Hepatocyte (in vitro differentiated cells): Measurements from ENCODE around the gene ENAH. TPM values are rescaled to one million over a fixed set of nuclear protein-coding genes. Genes with fewer than 3 reads are reported as not detected.
"Not testable (repeated sequence)": the region's sequence is repeated elsewhere in the genome, so short reads cannot be mapped to it uniquely, and the experiment has no call there.

Experiments
- DNase-seq: peaks from one replicate; pipeline ENCODE4 v3.0.0-alpha.2; 2016; ENCODE audit warnings: low spot score
- H2AFZ ChIP-seq: fragments of 200-600 bp; sonication (generic); 2 replicates; pipeline ENCODE4 v1.6.0; 2016; ENCODE audit warnings: antibody characterized with exemption, mild to moderate bottlenecking
- H3K27ac ChIP-seq: fragments of 200-600 bp; sonication (generic); 2 replicates; pipeline ENCODE4 v1.5.1; 2016; ENCODE audit warnings: mild to moderate bottlenecking
- H3K27me3 ChIP-seq: fragments of 200-600 bp; sonication (generic); 2 replicates; pipeline ENCODE4 v1.6.1; 2016
- H3K36me3 ChIP-seq: fragments of 200-600 bp; sonication (generic); replicated peaks from 2 replicates; pipeline ENCODE4 v1.5.1; 2016; ENCODE audit warnings: low read depth; ENCODE audit not compliant: insufficient read depth
- H3K4me1 ChIP-seq: fragments of 200-600 bp; sonication (generic); 2 replicates; pipeline ENCODE4 v1.5.1; 2016; ENCODE audit warnings: mild to moderate bottlenecking, moderate library complexity; ENCODE audit not compliant: insufficient read depth
- H3K4me2 ChIP-seq: fragments of 200-600 bp; sonication (generic); 2 replicates; pipeline ENCODE4 v1.6.0; 2016
- H3K4me3 ChIP-seq: fragments of 200-600 bp; sonication (generic); 2 replicates; pipeline ENCODE4 v1.5.1; 2016; ENCODE audit warnings: mild to moderate bottlenecking
- H3K79me2 ChIP-seq: fragments of 200-600 bp; sonication (generic); 2 replicates; pipeline ENCODE4 v1.6.0; 2017; ENCODE audit warnings: mild to moderate bottlenecking
- H3K9me2 ChIP-seq: fragments of 200-600 bp; sonication (generic); replicated peaks from 2 replicates; pipeline ENCODE4 v1.6.0; 2017; ENCODE audit warnings: mild to moderate bottlenecking; ENCODE audit not compliant: insufficient read depth
- H3K9me3 ChIP-seq: fragments of 200-600 bp; sonication (generic); 2 replicates; pipeline ENCODE4 v1.5.1; 2016; ENCODE audit warnings: low read depth, mild to moderate bottlenecking
- H4K20me1 ChIP-seq: fragments of 200-600 bp; sonication (generic); 2 replicates; pipeline ENCODE4 v1.6.0; 2016; ENCODE audit warnings: mild to moderate bottlenecking; ENCODE audit not compliant: insufficient read depth, poor library complexity, severe bottlenecking
- EZH2 ChIP-seq: fragments of 200-600 bp; sonication (generic); IDR thresholded peaks from 2 replicates; pipeline ENCODE4 v1.6.1; 2016; ENCODE audit warnings: antibody characterized with exemption, mild to moderate bottlenecking, borderline replicate concordance
- EZH2phosphoT487 ChIP-seq: fragments of 200-600 bp; sonication (generic); IDR thresholded peaks from one replicate; pipeline ENCODE4 v1.6.1; 2018; ENCODE audit warnings: antibody characterized with exemption, mild to moderate bottlenecking, low read depth, moderate library complexity; ENCODE audit not compliant: unreplicated experiment, severe bottlenecking
- WGBS: methylation state at CpG from one replicate; pipeline ENCODE4 v1.1.6; 2016; ENCODE audit warnings: low lambda C conversion rate; ENCODE audit errors: missing lambda C conversion rate; 5-methylcytosine and 5-hydroxymethylcytosine counted together
- polyA plus RNA-seq: library from polyadenylated mRNA; unstranded; fragments of >200 nt; fragmentation: Nextera tagmentation; extraction: Ambion mirVana; gene quantifications from 2 replicates; pipeline ENCODE4 v1.2.1, GENCODE V29; 2016
- total RNA-seq: library from RNA; depleted of rRNA; stranded (reverse); fragments of >200 nt; gene quantifications from 2 replicates; pipeline ENCODE4 v1.2.3, GENCODE V29; 2014
- TF ChIP-seq, protein P1 (sequence below): fragments of 200-600 bp; sonication (generic); IDR thresholded peaks from 2 replicates; pipeline ENCODE4 v1.5.1; 2016; ENCODE audit warnings: antibody characterized with exemption, mild to moderate bottlenecking; ENCODE audit not compliant: poor library complexity

The ENAH gene
- total and polyA plus RNA-seq, 2 experiments from 2014 or later = 51.3 to 115 TPM

DNA sequence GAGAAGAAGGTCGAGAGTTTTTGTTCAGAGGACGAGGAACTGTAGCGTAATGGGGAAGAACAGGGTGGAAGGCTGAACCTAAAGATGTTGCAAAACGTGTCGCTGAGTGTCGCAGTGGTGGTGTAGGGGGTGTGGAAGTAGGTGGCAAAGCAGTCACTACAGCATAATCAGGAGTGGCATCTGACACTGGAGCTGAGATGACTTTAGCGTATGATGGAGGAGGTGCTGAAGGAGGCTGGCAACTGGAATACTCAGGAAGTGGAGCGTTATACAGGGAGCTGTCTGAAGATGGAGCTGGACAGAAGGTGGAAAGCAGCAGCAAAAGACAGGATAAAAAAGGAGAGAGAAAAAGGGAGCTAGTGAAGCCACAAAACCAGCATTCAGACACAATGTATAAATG, 135.2 kb downstream of the ENAH start:
- Histone ChIP-seq H3K27ac (no peak overlapping the region), H3K79me2 (no peaks in the 10 kb centered on the region), H3K9me3 (no peaks in the 10 kb centered on the region), H3K9me2 (no peaks in the 10 kb centered on the region), H4K20me1 (peaks cover 4% of the 10 kb centered on the region), H2AFZ (no peak overlapping the region), H3K4me2 (no peak overlapping the region), H3K4me1 (peaks cover 6% of the 10 kb centered on the region), H3K36me3 (no peaks in the 10 kb centered on the region), H3K27me3 (no peaks in the 10 kb centered on the region), H3K4me3 (no peak overlapping the region)
- WGBS = 94% methylated on average over 8 of the region's 8 CpGs
- TF ChIP-seq EZH2phosphoT487 = no peak
- TF ChIP-seq EZH2 = no peak
- TF ChIP-seq, protein P1, sequence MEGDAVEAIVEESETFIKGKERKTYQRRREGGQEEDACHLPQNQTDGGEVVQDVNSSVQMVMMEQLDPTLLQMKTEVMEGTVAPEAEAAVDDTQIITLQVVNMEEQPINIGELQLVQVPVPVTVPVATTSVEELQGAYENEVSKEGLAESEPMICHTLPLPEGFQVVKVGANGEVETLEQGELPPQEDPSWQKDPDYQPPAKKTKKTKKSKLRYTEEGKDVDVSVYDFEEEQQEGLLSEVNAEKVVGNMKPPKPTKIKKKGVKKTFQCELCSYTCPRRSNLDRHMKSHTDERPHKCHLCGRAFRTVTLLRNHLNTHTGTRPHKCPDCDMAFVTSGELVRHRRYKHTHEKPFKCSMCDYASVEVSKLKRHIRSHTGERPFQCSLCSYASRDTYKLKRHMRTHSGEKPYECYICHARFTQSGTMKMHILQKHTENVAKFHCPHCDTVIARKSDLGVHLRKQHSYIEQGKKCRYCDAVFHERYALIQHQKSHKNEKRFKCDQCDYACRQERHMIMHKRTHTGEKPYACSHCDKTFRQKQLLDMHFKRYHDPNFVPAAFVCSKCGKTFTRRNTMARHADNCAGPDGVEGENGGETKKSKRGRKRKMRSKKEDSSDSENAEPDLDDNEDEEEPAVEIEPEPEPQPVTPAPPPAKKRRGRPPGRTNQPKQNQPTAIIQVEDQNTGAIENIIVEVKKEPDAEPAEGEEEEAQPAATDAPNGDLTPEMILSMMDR = no peak
- no peak for DNase-seq

DNA sequence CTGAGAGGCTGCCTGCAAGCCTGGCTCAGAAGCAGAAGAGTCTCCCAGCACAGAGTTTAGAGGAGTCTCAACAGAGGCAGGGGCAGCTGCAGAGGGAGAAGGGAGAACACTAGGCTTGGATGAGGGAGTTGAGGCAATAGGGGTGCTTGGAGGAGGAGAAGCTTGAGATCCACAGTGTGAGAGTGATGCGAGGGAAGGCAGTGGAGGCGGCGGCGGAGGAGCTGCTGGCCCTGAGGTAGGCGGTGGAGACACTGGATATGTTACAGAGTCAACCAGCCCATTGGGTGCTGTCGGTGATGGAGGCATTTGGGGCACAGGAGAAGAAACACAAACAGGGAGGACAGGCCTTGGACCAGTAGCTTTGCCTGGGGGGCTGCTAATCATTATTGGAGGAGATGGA, 135.7 kb downstream of the ENAH start:
- Histone ChIP-seq H3K9me3 (no peaks in the 10 kb centered on the region), H2AFZ (no peak overlapping the region), H3K4me3 (no peak overlapping the region), H3K4me1 (peaks cover 1% of the 10 kb centered on the region), H3K27me3 (no peaks in the 10 kb centered on the region), H4K20me1 (peaks cover 4% of the 10 kb centered on the region), H3K79me2 (no peaks in the 10 kb centered on the region), H3K36me3 (no peaks in the 10 kb centered on the region), H3K27ac (no peak overlapping the region), H3K9me2 (no peaks in the 10 kb centered on the region), H3K4me2 (no peak overlapping the region)
- no peak for DNase-seq
- TF ChIP-seq EZH2 = no peak
- WGBS = 99% methylated on average over 6 of the region's 6 CpGs

DNA sequence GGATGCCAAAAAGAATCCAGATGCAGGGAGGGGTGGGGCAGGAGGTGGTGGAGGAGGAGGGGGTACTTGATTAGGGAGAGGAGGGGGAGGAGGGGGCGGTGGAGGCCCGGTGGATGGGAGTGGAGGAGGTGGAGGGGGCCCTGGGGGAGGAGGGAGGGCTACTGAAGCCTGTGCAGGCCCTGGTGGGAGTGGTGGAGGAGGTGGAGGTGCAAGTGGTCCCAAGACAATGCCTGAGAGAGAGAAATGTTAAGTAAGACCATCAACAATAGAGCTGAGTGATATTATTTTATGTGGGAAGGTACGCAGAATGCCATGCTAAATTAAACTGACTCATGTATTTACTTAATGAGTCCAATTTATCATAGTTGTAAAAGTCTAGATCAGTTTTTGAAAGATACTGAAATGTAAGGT, 138.2 kb downstream of the ENAH start:
- Histone ChIP-seq H3K4me1 (no peaks in the 10 kb centered on the region), H3K4me3 (no peak overlapping the region), H3K9me2 (no peaks in the 10 kb centered on the region), H3K27ac (no peak overlapping the region), H3K27me3 (no peaks in the 10 kb centered on the region), H2AFZ (no peak overlapping the region), H3K36me3 (no peaks in the 10 kb centered on the region), H3K9me3 (no peaks in the 10 kb centered on the region), H4K20me1 (peaks cover 4% of the 10 kb centered on the region), H3K4me2 (no peak overlapping the region), H3K79me2 (no peaks in the 10 kb centered on the region)
- 82% methylated on average over 1 of the region's 3 CpGs for WGBS
- TF ChIP-seq, protein P1 = no peak
- TF ChIP-seq EZH2 (no peak), EZH2phosphoT487 (no peak)
- DNase-seq = no peak

DNA sequence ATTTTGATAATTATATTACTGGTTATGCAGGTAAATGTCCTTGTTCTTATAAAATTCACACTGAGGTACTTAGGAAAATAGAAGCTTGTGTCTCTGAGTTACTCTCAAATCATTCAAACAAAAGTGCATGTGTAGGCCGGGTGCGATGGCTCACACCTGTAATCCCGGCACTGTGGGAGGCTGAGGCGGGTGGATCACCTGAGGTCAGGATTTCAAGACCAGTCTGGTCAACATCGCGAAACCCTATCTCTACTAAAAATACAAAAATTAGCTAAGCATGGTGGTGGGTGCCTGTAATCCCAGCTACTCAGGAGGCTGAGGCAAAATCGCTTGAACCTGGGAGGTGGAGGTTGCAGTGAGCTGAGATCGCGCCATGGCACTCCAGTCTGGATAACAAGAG, 139.3 kb downstream of the ENAH start:
- H3K4me3 ChIP-seq = not testable (repeated sequence)

DNA sequence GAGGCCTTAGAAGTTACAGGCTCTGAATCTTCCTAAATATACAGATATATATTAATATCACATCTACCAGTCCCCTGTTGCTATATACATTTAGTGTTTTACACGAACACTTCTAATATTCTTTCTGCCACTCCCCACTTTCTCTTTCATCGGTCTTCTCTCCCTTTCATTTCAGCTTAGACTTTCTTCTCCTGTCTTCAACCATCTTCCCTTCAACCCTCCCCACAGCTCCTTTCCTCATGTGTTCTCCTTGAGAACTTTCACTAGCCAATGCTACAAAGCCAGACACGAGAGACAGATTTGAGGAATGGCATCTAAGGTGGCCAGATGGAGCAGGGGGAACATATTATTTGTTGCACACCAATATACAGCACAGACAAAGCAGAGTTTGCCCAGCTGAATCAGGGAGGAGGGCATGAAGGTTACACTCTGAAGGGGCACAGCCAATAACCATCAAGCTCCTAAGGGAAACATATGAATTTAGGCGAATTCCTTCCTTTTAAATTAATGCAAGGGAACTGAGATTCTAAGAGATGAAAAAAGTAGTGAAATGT, 141.0 kb downstream of the ENAH start:
- Histone ChIP-seq H3K79me2 (no peaks in the 10 kb centered on the region), H3K4me2 (no peak overlapping the region), H3K4me1 (no peaks in the 10 kb centered on the region), H3K4me3 (no peak overlapping the region), H4K20me1 (peaks cover 4% of the 10 kb centered on the region), H3K9me3 (no peaks in the 10 kb centered on the region), H3K27ac (no peak overlapping the region), H3K36me3 (no peaks in the 10 kb centered on the region), H3K9me2 (no peaks in the 10 kb centered on the region), H2AFZ (no peak overlapping the region), H3K27me3 (no peaks in the 10 kb centered on the region)
- DNase-seq = no peak
- TF ChIP-seq, protein P1 = no peak
- no peak for TF ChIP-seq EZH2phosphoT487
- no peak for TF ChIP-seq EZH2
- WGBS = 96% methylated on average over 4 of the region's 4 CpGs

More for the DNA sequence above, 139.3 kb downstream of the ENAH start:
- H3K27ac ChIP-seq, H2AFZ ChIP-seq, H3K9me2 ChIP-seq, H3K79me2 ChIP-seq, H3K4me1 ChIP-seq, H3K27me3 ChIP-seq, H3K9me3 ChIP-seq, H3K36me3 ChIP-seq, H3K4me2 ChIP-seq, DNase-seq, H4K20me1 ChIP-seq: not testable (repeated sequence)
- WGBS = 93% methylated on average over 9 of the region's 9 CpGs

DNA sequence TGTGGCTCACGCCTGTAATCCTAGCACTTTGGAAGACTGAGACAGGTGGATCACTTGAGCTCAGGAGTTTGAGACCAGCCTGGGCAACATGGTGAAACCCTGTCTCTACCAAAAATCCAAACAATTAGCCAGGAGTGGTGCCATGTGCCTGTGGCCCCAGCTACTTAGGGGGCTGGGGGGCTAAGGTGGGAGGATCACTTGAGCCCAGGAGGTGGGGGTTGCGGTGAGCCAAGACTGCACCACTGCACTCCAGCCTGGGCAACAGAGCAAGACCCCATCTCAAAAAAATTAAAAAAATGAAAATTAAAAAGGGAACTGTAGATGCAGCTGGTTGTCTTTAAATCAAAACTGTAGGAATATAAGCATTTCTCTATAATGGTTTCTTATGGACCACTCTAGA, 142.2 kb downstream of the ENAH start:
- not testable (repeated sequence) for H3K9me3 ChIP-seq, DNase-seq, H3K4me1 ChIP-seq, H3K27me3 ChIP-seq, H3K27ac ChIP-seq, H3K9me2 ChIP-seq, H4K20me1 ChIP-seq, H3K4me3 ChIP-seq, H2AFZ ChIP-seq, H3K36me3 ChIP-seq, H3K79me2 ChIP-seq, H3K4me2 ChIP-seq
- WGBS = 94% methylated on average over 2 of the region's 2 CpGs
